Left renal cortex interstitium (tissue), 4 donors: Measurements from ENCODE around the gene POGLUT3. TPM values are rescaled to one million over a fixed set of nuclear protein-coding genes. Genes with fewer than 3 reads are reported as not detected.

Source experiments
- DNase-seq, 4 donors: peaks; one replicate each; pipeline ENCODE4 v3.0.0-alpha.2; 2013; ENCODE audit warnings: low read depth in 4 of 4, low spot score in 2 of 4, missing footprints in 1 of 4
- polyA plus RNA-seq, 4 donors: library from polyadenylated mRNA; unstranded; fragments of 120-200 nt; gene quantifications; one replicate each; pipeline ENCODE4 v1.2.1, GENCODE V29; 2013; ENCODE audit not compliant: insufficient read length in 4 of 4

Gene POGLUT3
- polyA plus RNA-seq, 4 donors, result 35.1 to 43.9 (median 39.5) TPM

GRCh38 chr11:108508653-108509593, 10.7 kb upstream of the POGLUT3 start:
- no peak for DNase-seq

GRCh38 chr11:108501396-108501795, 3.2 kb upstream of the POGLUT3 start:
- no peak for DNase-seq

- DNase-seq, result no peak
Observed at GRCh38 chr11:108500721-108501120, 2.5 kb upstream of the POGLUT3 start.

- no peak for DNase-seq
Observed at GRCh38 chr11:108500169-108500568, 2.0 kb upstream of the POGLUT3 start.

- DNase-seq, result no peak
Observed at GRCh38 chr11:108498816-108499408, 728 bp upstream of the POGLUT3 start.

- peak; percentile 79 to 89 (median 86) for DNase-seq
Observed at GRCh38 chr11:108497317-108498045, 703 bp downstream of the POGLUT3 start.

- peak in 2 of 4 donors; percentile 9 to 14 for DNase-seq
Observed at GRCh38 chr11:108496643-108497256, 1.4 kb downstream of the POGLUT3 start.

- no peak for DNase-seq
Observed at GRCh38 chr11:108495326-108495725, 2.9 kb downstream of the POGLUT3 start.

GRCh38 chr11:108494182-108494581, 4.0 kb downstream of the POGLUT3 start:
- DNase-seq, result no peak

- DNase-seq, result no peak
Observed at GRCh38 chr11:108491936-108492335, 6.2 kb downstream of the POGLUT3 start.

GRCh38 chr11:108486828-108487227, 11.4 kb downstream of the POGLUT3 start:
- DNase-seq, result no peak

GRCh38 chr11:108486331-108486730, 11.9 kb downstream of the POGLUT3 start:
- DNase-seq, result no peak

- no peak for DNase-seq
Observed at GRCh38 chr11:108483163-108483562, 15.0 kb downstream of the POGLUT3 start.

- no peak for DNase-seq
Observed at GRCh38 chr11:108474664-108475463, 23.3 kb downstream of the POGLUT3 start.

- no peak for DNase-seq
Observed at GRCh38 chr11:108472681-108473080, 25.5 kb downstream of the POGLUT3 start.

GRCh38 chr11:108468478-108468864, 29.7 kb downstream of the POGLUT3 start:
- no peak for DNase-seq

- peak; percentile 96 to 97 (median 97) for DNase-seq
Observed at GRCh38 chr11:108467091-108467823, 30.9 kb downstream of the POGLUT3 start, which contains the start of gene C11orf65. Gene C11orf65 (minus strand): TSS chr11:108467529. CDS start chr11:108461559, 5,970 bp downstream.

- DNase-seq, result peak in 1 of 4 donors; percentile 2
Observed at GRCh38 chr11:108466405-108466804, 31.8 kb downstream of the POGLUT3 start.

GRCh38 chr11:108453207-108453835, 44.9 kb downstream of the POGLUT3 start:
- DNase-seq, result no peak
